Mesenchymal stem cell (in vitro differentiated cells and primary cell): ENCODE results near the gene KCNH2.

Experiments
- DNase-seq: peaks from one replicate; pipeline ENCODE4 v3.0.0-alpha.2; 2013
- H2AFZ ChIP-seq: one replicate; pipeline ENCODE4 v1.6.1; 2013; ENCODE audit warnings: low read depth, mild to moderate bottlenecking, control low read depth, inconsistent platforms, low read length, moderate library complexity
- H2AK5ac ChIP-seq: 2 replicates; pipeline ENCODE4 v1.6.1; 2013; ENCODE audit warnings: low read length, moderate library complexity, mild to moderate bottlenecking, inconsistent platforms; ENCODE audit not compliant: severe bottlenecking
- H2BK120ac ChIP-seq: one replicate; pipeline ENCODE4 v1.6.1; 2013; ENCODE audit warnings: low read depth, mild to moderate bottlenecking, inconsistent platforms, low read length, moderate library complexity
- H2BK12ac ChIP-seq, 2 experiments: one replicate each; pipeline ENCODE4 v1.6.1; 2013; ENCODE audit warnings: inconsistent platforms in 2 of 2, low read length in 2 of 2, mild to moderate bottlenecking in 2 of 2, moderate library complexity in 2 of 2, control low read depth in 1 of 2
- H2BK15ac ChIP-seq: one replicate; pipeline ENCODE4 v1.6.1; 2013; ENCODE audit warnings: mild to moderate bottlenecking, low read depth, inconsistent platforms; ENCODE audit not compliant: poor library complexity, severe bottlenecking
- H2BK5ac ChIP-seq: 2 replicates; pipeline ENCODE4 v1.6.1; 2013; ENCODE audit warnings: low read depth, mild to moderate bottlenecking, low read length, control low read depth, inconsistent platforms; ENCODE audit not compliant: poor library complexity, severe bottlenecking
- H3K14ac ChIP-seq, 2 experiments: one replicate each; pipeline ENCODE4 v1.6.1; 2013; ENCODE audit warnings: inconsistent platforms in 2 of 2, low read length in 2 of 2, control low read depth in 1 of 2, mild to moderate bottlenecking in 1 of 2, moderate library complexity in 1 of 2
- H3K18ac ChIP-seq, 2 experiments: one replicate each; pipeline ENCODE4 v1.6.1; 2013; ENCODE audit warnings: inconsistent platforms in 2 of 2, low read length in 2 of 2, control low read depth in 1 of 2, low read depth in 1 of 2, mild to moderate bottlenecking in 1 of 2
- H3K23ac ChIP-seq, 2 experiments: one replicate each; pipeline ENCODE4 v1.6.1; 2013; ENCODE audit warnings: inconsistent platforms in 2 of 2, low read length in 2 of 2, mild to moderate bottlenecking in 2 of 2, moderate library complexity in 2 of 2, control low read depth in 1 of 2
- H3K27ac ChIP-seq: 2 replicates; pipeline ENCODE4 v1.5.1; 2013; ENCODE audit warnings: mild to moderate bottlenecking, moderate library complexity, low read length, control low read depth, inconsistent platforms; ENCODE audit not compliant: poor library complexity, severe bottlenecking
- H3K27me3 ChIP-seq, 2 experiments: 2 replicates each; pipeline versions ENCODE4 v1.6.1 to v1.7.0; 2013; ENCODE audit warnings: low read length in 2 of 2, mild to moderate bottlenecking in 2 of 2, moderate library complexity in 2 of 2, control low read depth in 1 of 2, inconsistent platforms in 1 of 2; ENCODE audit not compliant: control insufficient read depth in 1 of 2, insufficient read depth in 1 of 2
- H3K36me3 ChIP-seq, 2 experiments: 2 replicates each; pipeline versions ENCODE4 v1.6.1 to v1.7.0; 2013; ENCODE audit warnings: low read length in 2 of 2, control low read depth in 1 of 2, inconsistent platforms in 1 of 2, low read depth in 1 of 2, mild to moderate bottlenecking in 1 of 2; ENCODE audit not compliant: insufficient read depth in 2 of 2, control insufficient read depth in 1 of 2
- H3K4ac ChIP-seq, 2 experiments: one replicate each; pipeline ENCODE4 v1.6.1; 2013; ENCODE audit warnings: inconsistent platforms in 2 of 2, low read length in 2 of 2, mild to moderate bottlenecking in 2 of 2, moderate library complexity in 2 of 2, control low read depth in 1 of 2, low read depth in 1 of 2
- H3K4me1 ChIP-seq: 2 replicates; pipeline ENCODE4 v1.6.1; 2013; ENCODE audit warnings: low read depth, low read length, control low read depth; ENCODE audit not compliant: control insufficient read depth, insufficient read depth
- H3K4me2 ChIP-seq: 2 replicates; pipeline ENCODE4 v1.6.1; 2013; ENCODE audit warnings: low read length, mild to moderate bottlenecking, inconsistent platforms; ENCODE audit not compliant: poor library complexity, severe bottlenecking
- H3K4me3 ChIP-seq, 2 experiments: 2 replicates each; pipeline versions ENCODE4 v1.5.1 to v1.7.0; 2013; ENCODE audit warnings: low read length in 2 of 2, mild to moderate bottlenecking in 2 of 2, control low read depth in 1 of 2, low read depth in 1 of 2; ENCODE audit not compliant: insufficient read depth in 1 of 2
- H3K79me1 ChIP-seq: replicated peaks from 2 replicates; pipeline ENCODE4 v1.6.1; 2013; ENCODE audit warnings: mild to moderate bottlenecking, control low read depth, low read length, inconsistent platforms; ENCODE audit not compliant: poor library complexity, severe bottlenecking
- H3K9ac ChIP-seq: 2 replicates; pipeline ENCODE4 v1.7.0; 2013; ENCODE audit warnings: mild to moderate bottlenecking, low read length, moderate library complexity
- H3K9me3 ChIP-seq: 2 replicates; pipeline ENCODE4 v1.7.0; 2013; ENCODE audit warnings: mild to moderate bottlenecking, low read length; ENCODE audit not compliant: control insufficient read depth
- H4K8ac ChIP-seq: one replicate; pipeline ENCODE4 v1.6.1; 2013; ENCODE audit warnings: inconsistent platforms, mild to moderate bottlenecking, low read length, moderate library complexity
- H4K91ac ChIP-seq: one replicate; pipeline ENCODE4 v1.6.1; 2013; ENCODE audit warnings: mild to moderate bottlenecking, low read length, inconsistent platforms
- WGBS: methylation state at CpG from one replicate; pipeline ENCODE4 v1.1.7; 2013; ENCODE audit warnings: mixed read lengths; 5-methylcytosine and 5-hydroxymethylcytosine counted together

The KCNH2 gene

GRCh38 chr7:151013733-151014497 lies 35.8 kb upstream of the KCNH2 start:
- Histone ChIP-seq H2BK5ac (no peak overlapping the region), H3K9ac (peak overlapping the region; percentile 79), H3K14ac (no peak overlapping the region), H3K36me3 (no peaks in the 10 kb centered on the region), H2AFZ (no peak overlapping the region), H2BK120ac (no peak overlapping the region), H3K4me1 (peaks cover 26% of the 10 kb centered on the region), H4K8ac (no peak overlapping the region), H3K23ac (no peak overlapping the region), H3K79me1 (no peaks in the 10 kb centered on the region), H3K27me3 (peaks cover 47 to 49% of the 10 kb centered on the region in 2 experiments), H2BK15ac (no peak overlapping the region), H3K4me2 (no peak overlapping the region), H3K4me3 (peak overlapping the region in 1 of 2 experiments; percentile 66), H2AK5ac (no peak overlapping the region), H3K4ac (no peak overlapping the region), H3K9me3 (no peaks in the 10 kb centered on the region), H3K27ac (no peak overlapping the region), H3K18ac (peak overlapping the region in 1 of 2 experiments; percentile 14), H2BK12ac (no peak overlapping the region), H4K91ac (peak overlapping the region; percentile 44)
- no peak for DNase-seq
- WGBS: 68% methylated on average over 53 of the region's 55 CpGs

GRCh38 chr7:151013356-151013732 lies 35.2 kb upstream of the KCNH2 start:
- Histone ChIP-seq H3K27me3 (peaks cover 45 to 46% of the 10 kb centered on the region in 2 experiments), H3K14ac (no peak overlapping the region), H3K4me3 (peak overlapping the region in 1 of 2 experiments; percentile 66), H2AK5ac (no peak overlapping the region), H3K4ac (no peak overlapping the region), H3K9ac (no peak overlapping the region), H3K79me1 (no peaks in the 10 kb centered on the region), H2BK5ac (no peak overlapping the region), H2BK15ac (no peak overlapping the region), H3K23ac (no peak overlapping the region), H3K36me3 (no peaks in the 10 kb centered on the region), H3K4me2 (no peak overlapping the region), H3K9me3 (no peaks in the 10 kb centered on the region), H2BK120ac (no peak overlapping the region), H3K4me1 (peaks cover 20% of the 10 kb centered on the region), H3K27ac (no peak overlapping the region), H2BK12ac (peak overlapping the region in 1 of 2 experiments; percentile 43), H4K91ac (no peak overlapping the region), H3K18ac (peak overlapping the region in 1 of 2 experiments; percentile 18), H2AFZ (no peak overlapping the region), H4K8ac (no peak overlapping the region)
- DNase-seq: no peak
- WGBS: 60% methylated on average over 19 of the region's 26 CpGs

- Histone ChIP-seq H3K27ac (no peak overlapping the region), H3K14ac (no peak overlapping the region), H3K27me3 (peaks cover 44 to 46% of the 10 kb centered on the region in 2 experiments), H3K4me1 (peaks cover 16% of the 10 kb centered on the region), H2BK120ac (no peak overlapping the region), H2BK5ac (no peak overlapping the region), H3K9ac (no peak overlapping the region), H2BK12ac (peak overlapping the region in 1 of 2 experiments; percentile 43), H3K4ac (no peak overlapping the region), H3K4me2 (no peak overlapping the region), H3K4me3 (peak overlapping the region in 1 of 2 experiments; percentile 61), H2AK5ac (no peak overlapping the region), H3K79me1 (no peaks in the 10 kb centered on the region), H2AFZ (peak overlapping the region; percentile 48), H3K23ac (peak overlapping the region in 1 of 2 experiments; percentile 23), H3K18ac (peak overlapping the region in 1 of 2 experiments; percentile 18), H4K8ac (peak overlapping the region; percentile 45), H3K9me3 (no peaks in the 10 kb centered on the region), H3K36me3 (no peaks in the 10 kb centered on the region), H4K91ac (no peak overlapping the region), H2BK15ac (no peak overlapping the region)
- 33% methylated on average over 19 of the region's 23 CpGs for WGBS
- peak; percentile 49 for DNase-seq
Measured at GRCh38 chr7:151012911-151013347, 34.8 kb upstream of the KCNH2 start.

GRCh38 chr7:151012031-151012692 lies 34.0 kb upstream of the KCNH2 start:
- Histone ChIP-seq H3K9me3 (no peaks in the 10 kb centered on the region), H3K18ac (no peak overlapping the region), H3K79me1 (no peaks in the 10 kb centered on the region), H4K8ac (no peak overlapping the region), H3K23ac (no peak overlapping the region), H3K4me3 (no peak overlapping the region), H2BK5ac (no peak overlapping the region), H2AFZ (no peak overlapping the region), H3K27me3 (peaks cover 41 to 44% of the 10 kb centered on the region in 2 experiments), H3K4me2 (no peak overlapping the region), H3K36me3 (no peaks in the 10 kb centered on the region), H2BK120ac (no peak overlapping the region), H2BK15ac (peak overlapping the region; percentile 73), H3K14ac (no peak overlapping the region), H3K4ac (peak overlapping the region; percentile 42 to 68), H3K9ac (no peak overlapping the region), H3K4me1 (peaks cover 21% of the 10 kb centered on the region), H2BK12ac (peak overlapping the region in 1 of 2 experiments; percentile 47), H3K27ac (no peak overlapping the region), H4K91ac (peak overlapping the region; percentile 18), H2AK5ac (no peak overlapping the region)
- 59% methylated on average over 6 of the region's 6 CpGs for WGBS
- peak; percentile 70 for DNase-seq
